ENCODE measurements around the gene NCOA7. TPM values are rescaled to one million over a fixed set of nuclear protein-coding genes. Genes with fewer than 3 reads are reported as not detected.

Gene NCOA7
- total and polyA plus RNA-seq, 4 donors, result 8.6 to 40.9 (median 17.6) TPM

GRCh38 chr6:125789167-125789566 lies 1.6 kb upstream of the NCOA7 start:
- Histone ChIP-seq H3K9ac (ENCODE audit: low read depth in 1 of 2, low read length in 2 of 2) (no peak overlapping the region), H3K36me3 (ENCODE audit: control insufficient read depth in 4 of 4, insufficient read depth in 3 of 4, low read depth in 1 of 4, low read length in 3 of 4) (no peaks in the 10 kb centered on the region), H3K27me3 (ENCODE audit: control insufficient read depth in 4 of 4, insufficient read depth in 4 of 4, low read length in 3 of 4) (no peaks in the 10 kb centered on the region), H3K4me1 (ENCODE audit: control insufficient read depth in 4 of 4, insufficient read depth in 4 of 4, low read length in 3 of 4) (peaks cover 0 to 26% (median 17%) of the 10 kb centered on the region in 4 donors), H3K27ac (ENCODE audit: low read depth in 1 of 2, low read length in 2 of 2) (peak overlapping the region; percentile 81 to 90), H3K4me3 (ENCODE audit: low read depth in 1 of 3, low read length in 3 of 3) (no peak overlapping the region), H3K9me3 (ENCODE audit: control insufficient read depth in 4 of 4, low read length in 3 of 4) (no peaks in the 10 kb centered on the region)
- TF ChIP-seq REST (IDR thresholded peaks at IDR 0.05), result no peak
- TF ChIP-seq RAD21 (IDR thresholded peaks at IDR 0.05), result no peak
- TF ChIP-seq CTCF (IDR thresholded peaks at IDR 0.05; ENCODE audit: low read depth, low read length, missing input control), result no peak
- no peak for TF ChIP-seq FOXA2 (IDR thresholded peaks at IDR 0.05)
- no peak for TF ChIP-seq EGR1 (IDR thresholded peaks at IDR 0.05; ENCODE audit: low read depth in 2 of 2)
- TF ChIP-seq GABPA (IDR thresholded peaks at IDR 0.05 in 1 of 2, conservative IDR thresholded peaks at IDR 0.05 in 1 of 2), result no peak
- no peak for TF ChIP-seq ATF3 (IDR thresholded peaks at IDR 0.05)
- TF ChIP-seq NR2F2 (IDR thresholded peaks at IDR 0.05), result no peak
- TF ChIP-seq SP1 (IDR thresholded peaks at IDR 0.05), result no peak
- no peak for TF ChIP-seq HNF4A (conservative IDR thresholded peaks at IDR 0.05)
- no peak for TF ChIP-seq RXRA (IDR thresholded peaks at IDR 0.05)
- no peak for TF ChIP-seq FOXA1 (IDR thresholded peaks at IDR 0.05)
- TF ChIP-seq TAF1 (conservative IDR thresholded peaks at IDR 0.05), result no peak
- TF ChIP-seq ZBTB33 (IDR thresholded peaks at IDR 0.05), result no peak
- peak; percentile 38 for DNase-seq (ENCODE audit: low spot score)
- WGBS, result 79% methylated on average over 1 of the region's 1 CpG

- Histone ChIP-seq H3K27ac (ENCODE audit: low read depth in 1 of 2, low read length in 2 of 2) (peak overlapping the region; percentile 81 to 90), H3K27me3 (ENCODE audit: control insufficient read depth in 4 of 4, insufficient read depth in 4 of 4, low read length in 3 of 4) (no peaks in the 10 kb centered on the region), H3K36me3 (ENCODE audit: control insufficient read depth in 4 of 4, insufficient read depth in 3 of 4, low read depth in 1 of 4, low read length in 3 of 4) (no peaks in the 10 kb centered on the region), H3K4me3 (ENCODE audit: low read depth in 1 of 3, low read length in 3 of 3) (peak overlapping the region; percentile 84 to 95 (median 94)), H3K9ac (ENCODE audit: low read depth in 1 of 2, low read length in 2 of 2) (peak overlapping the region; percentile 35 to 86), H3K4me1 (ENCODE audit: control insufficient read depth in 4 of 4, insufficient read depth in 4 of 4, low read length in 3 of 4) (peaks cover 0 to 26% (median 17%) of the 10 kb centered on the region in 4 donors), H3K9me3 (ENCODE audit: control insufficient read depth in 4 of 4, low read length in 3 of 4) (no peaks in the 10 kb centered on the region)
- peak; percentile 73 for DNase-seq (ENCODE audit: low spot score)
- WGBS, result 20% methylated on average over 19 of the region's 19 CpGs
- TF ChIP-seq FOXA2 (IDR thresholded peaks at IDR 0.05), result no peak
- TF ChIP-seq CTCF (IDR thresholded peaks at IDR 0.05; ENCODE audit: low read depth, low read length, missing input control), result no peak
- TF ChIP-seq RXRA (IDR thresholded peaks at IDR 0.05), result peak in 1 of 2 donors; percentile 18
- no peak for TF ChIP-seq ATF3 (IDR thresholded peaks at IDR 0.05)
- no peak for TF ChIP-seq MAX (IDR thresholded peaks at IDR 0.05)
- peak; percentile 17 for TF ChIP-seq REST (IDR thresholded peaks at IDR 0.05)
- TF ChIP-seq YY1 (IDR thresholded peaks at IDR 0.05), result peak; percentile 34
These were observed 993 bp upstream of the NCOA7 start for GRCh38 chr6:125789576-125790357.

All from liver (tissue), 9 donors.